RWPE2 (cell line): ENCODE results near the gene RAB5B.

Experiments
- ATAC-seq: fragments of 200-7000 bp; cut with Tn5 transposase; 3 replicates; pipeline ENCODE4 v1.9.1; 2021; ENCODE audit warnings: low read depth
- DNase-seq: peaks from one replicate; pipeline ENCODE4 v3.0.0-alpha.2; 2020; ENCODE audit warnings: low spot score
- H3K27ac ChIP-seq: fragments of 450-650 bp; 2 replicates; pipeline ENCODE4 v1.5.1; 2017; ENCODE audit warnings: mild to moderate bottlenecking; ENCODE audit not compliant: poor library complexity, severe bottlenecking
- H3K27me3 ChIP-seq: fragments of 250-450 bp; sonication (Bioruptor Pico); 2 replicates; pipeline ENCODE4 v1.5.1; 2021; ENCODE audit warnings: mild to moderate bottlenecking, moderate library complexity; ENCODE audit not compliant: insufficient read depth, poor library complexity, severe bottlenecking
- H3K36me3 ChIP-seq: fragments of 250-450 bp; sonication (Bioruptor Pico); 2 replicates; pipeline ENCODE4 v1.5.1; 2020; ENCODE audit warnings: low read depth, mild to moderate bottlenecking, moderate library complexity
- H3K4me1 ChIP-seq: fragments of 250-450 bp; sonication (Bioruptor Pico); 2 replicates; pipeline ENCODE4 v1.5.1; 2021; ENCODE audit warnings: mild to moderate bottlenecking, moderate library complexity; ENCODE audit not compliant: insufficient read depth, poor library complexity, severe bottlenecking
- H3K4me3 ChIP-seq: fragments of 250-450 bp; sonication (Bioruptor Pico); 2 replicates; pipeline ENCODE4 v1.5.1; 2021; ENCODE audit warnings: mild to moderate bottlenecking, moderate library complexity; ENCODE audit not compliant: severe bottlenecking
- H3K9me3 ChIP-seq: fragments of 250-450 bp; sonication (Bioruptor Pico); 2 replicates; pipeline ENCODE4 v1.5.1; 2021; ENCODE audit warnings: mild to moderate bottlenecking, moderate library complexity; ENCODE audit not compliant: severe bottlenecking
- CTCF ChIP-seq: fragments of 450-650 bp; IDR thresholded peaks from one replicate; pipeline ENCODE4 v1.5.1; 2017; ENCODE audit warnings: mild to moderate bottlenecking, moderate library complexity; ENCODE audit not compliant: poor library complexity, severe bottlenecking

The RAB5B gene

GRCh38 chr12:56004211-56004610 is 30.3 kb downstream of the RAB5B start:
- no peaks in the 10 kb centered on the region for H3K9me3 ChIP-seq
- H3K27ac ChIP-seq: no peak overlapping the region
- no peak overlapping the region for H3K4me3 ChIP-seq
- H3K36me3 ChIP-seq: no peaks in the 10 kb centered on the region; the same call in 1 of the 2 replicates
- no peaks in the 10 kb centered on the region for H3K4me1 ChIP-seq
- no peaks in the 10 kb centered on the region for H3K27me3 ChIP-seq
- no peak for TF ChIP-seq CTCF
- no peak for ATAC-seq
- DNase-seq: no peak

- Histone ChIP-seq H3K4me1 (no peaks in the 10 kb centered on the region), H3K27me3 (no peaks in the 10 kb centered on the region), H3K4me3 (peak overlapping the region; percentile 41), H3K36me3 (no peaks in the 10 kb centered on the region; the same call in 1 of the 2 replicates), H3K27ac (peak overlapping the region; percentile 77), H3K9me3 (no peaks in the 10 kb centered on the region)
- DNase-seq: peak; percentile 67
- TF ChIP-seq CTCF: no peak
- peak; percentile 56 for ATAC-seq
Observed at GRCh38 chr12:56007564-56008559, 34.0 kb downstream of the RAB5B start.

- Histone ChIP-seq H3K27me3 (no peaks in the 10 kb centered on the region), H3K4me3 (no peak overlapping the region), H3K27ac (no peak overlapping the region), H3K9me3 (no peaks in the 10 kb centered on the region), H3K4me1 (no peaks in the 10 kb centered on the region), H3K36me3 (no peaks in the 10 kb centered on the region)
- DNase-seq (no peak), ATAC-seq (no peak)
- no peak for TF ChIP-seq CTCF
Observed at GRCh38 chr12:56010111-56010570, 36.3 kb downstream of the RAB5B start.

- TF ChIP-seq CTCF: no peak
- H3K9me3 ChIP-seq: no peaks in the 10 kb centered on the region
- no peaks in the 10 kb centered on the region for H3K4me1 ChIP-seq
- no peaks in the 10 kb centered on the region for H3K27me3 ChIP-seq
- no peak overlapping the region for H3K4me3 ChIP-seq
- no peak for DNase-seq
- no peak overlapping the region for H3K27ac ChIP-seq
- H3K36me3 ChIP-seq: no peaks in the 10 kb centered on the region
- ATAC-seq: no peak
Observed at GRCh38 chr12:56011509-56012090, 37.7 kb downstream of the RAB5B start.
